Measurements from ENCODE around the gene SEPTIN11.

SEPTIN11 gene

GRCh38 chr4:76969495-76969894, 19.9 kb downstream of the SEPTIN11 start:
- TF ChIP-seq CTCF (IDR thresholded peaks at IDR 0.05; ENCODE audit: low read depth, low read length): no peak
- no peak for DNase-seq (ENCODE audit: extremely low read depth, low read depth)

DNA sequence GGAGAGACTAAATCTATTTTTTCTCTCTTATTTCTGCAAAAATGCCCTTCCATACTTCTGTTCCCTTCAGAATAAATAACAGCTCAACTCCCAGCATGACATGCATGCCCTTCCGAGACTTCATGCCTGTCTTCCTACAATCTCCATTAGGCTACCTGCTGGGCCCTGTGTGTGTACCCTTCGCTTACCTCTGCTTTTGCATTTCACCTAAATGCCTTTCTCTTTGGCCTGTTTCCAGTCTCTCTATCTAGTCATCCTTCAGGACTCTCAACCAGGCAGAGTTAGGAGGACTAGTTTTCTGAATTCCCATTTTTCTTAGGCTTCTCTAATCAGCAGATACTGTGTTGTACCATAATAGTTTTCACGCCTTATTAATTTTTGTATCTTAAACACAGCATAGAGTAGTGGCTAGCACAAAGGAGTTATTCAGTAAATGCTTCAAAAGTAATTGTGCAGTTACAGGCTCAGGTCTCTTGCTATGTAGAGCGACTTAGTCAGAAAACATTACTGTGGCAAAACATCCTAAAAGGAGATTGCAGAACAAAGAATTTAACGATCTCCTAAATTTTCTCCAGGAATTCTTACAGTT, 20.5 kb downstream of the SEPTIN11 start:
- TF ChIP-seq CTCF (IDR thresholded peaks at IDR 0.05; ENCODE audit: low read depth, low read length): no peak
- DNase-seq (ENCODE audit: extremely low read depth, low read depth): no peak

- TF ChIP-seq CTCF (IDR thresholded peaks at IDR 0.05; ENCODE audit: low read depth, low read length): no peak
- DNase-seq (ENCODE audit: extremely low read depth, low read depth): no peak
These were observed 22.8 kb downstream of the SEPTIN11 start for GRCh38 chr4:76972306-76972705.

- TF ChIP-seq CTCF (IDR thresholded peaks at IDR 0.05; ENCODE audit: low read depth, low read length): no peak
- no peak for DNase-seq (ENCODE audit: extremely low read depth, low read depth)
These were observed 24.6 kb downstream of the SEPTIN11 start for GRCh38 chr4:76974150-76974549.

DNA sequence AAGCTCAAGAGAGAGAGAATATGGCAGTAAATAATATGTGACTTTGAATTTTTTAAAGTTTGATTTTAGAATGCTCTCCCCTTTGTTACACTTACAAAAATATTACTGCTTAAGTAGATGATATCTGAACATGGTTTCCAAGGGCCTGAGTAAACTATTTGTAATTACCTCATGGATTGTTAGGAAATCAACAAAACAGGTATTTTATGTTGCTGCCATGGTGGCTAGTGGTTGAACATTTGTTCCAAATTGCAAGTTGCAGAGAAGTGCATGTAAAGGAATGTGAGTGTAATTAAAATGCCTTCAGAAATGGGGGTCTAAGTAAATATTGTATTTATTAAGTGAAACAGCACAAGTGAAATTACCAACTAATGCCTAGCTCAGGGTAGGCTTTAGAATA, 27.6 kb downstream of the SEPTIN11 start:
- TF ChIP-seq CTCF (IDR thresholded peaks at IDR 0.05; ENCODE audit: low read depth, low read length): no peak
- DNase-seq (ENCODE audit: extremely low read depth, low read depth): no peak

DNA sequence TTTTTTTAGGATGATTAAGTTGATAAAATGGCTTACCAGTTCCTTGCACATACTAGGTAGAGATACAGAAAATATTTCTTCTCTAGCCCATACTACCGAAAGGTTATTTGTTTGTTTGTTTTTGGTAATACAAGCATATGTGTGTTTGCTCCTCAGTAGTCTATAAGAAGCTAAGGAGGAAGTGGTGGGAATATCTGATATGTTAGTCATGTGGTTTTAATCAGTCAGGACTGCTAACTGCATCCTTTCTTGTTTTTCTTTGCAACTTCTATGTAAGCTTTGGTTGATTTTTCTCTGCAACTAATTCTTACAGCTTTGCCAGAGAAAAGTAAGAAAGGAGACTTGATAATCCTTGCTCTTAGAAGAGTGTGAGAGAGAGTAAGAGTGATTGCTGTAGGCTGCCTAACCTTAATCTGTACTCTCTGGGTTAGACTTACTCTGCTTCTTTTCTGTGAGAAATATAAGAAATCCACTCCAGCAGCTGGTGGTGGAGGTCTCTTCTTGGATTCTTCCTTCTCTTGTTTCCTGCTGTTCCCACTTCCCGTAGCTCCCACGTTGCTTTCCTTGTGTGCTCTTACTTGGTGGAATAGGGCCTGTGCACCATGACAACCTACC, 28.3 kb downstream of the SEPTIN11 start:
- DNase-seq (ENCODE audit: extremely low read depth, low read depth): no peak
- no peak for TF ChIP-seq CTCF (IDR thresholded peaks at IDR 0.05; ENCODE audit: low read depth, low read length)

DNA sequence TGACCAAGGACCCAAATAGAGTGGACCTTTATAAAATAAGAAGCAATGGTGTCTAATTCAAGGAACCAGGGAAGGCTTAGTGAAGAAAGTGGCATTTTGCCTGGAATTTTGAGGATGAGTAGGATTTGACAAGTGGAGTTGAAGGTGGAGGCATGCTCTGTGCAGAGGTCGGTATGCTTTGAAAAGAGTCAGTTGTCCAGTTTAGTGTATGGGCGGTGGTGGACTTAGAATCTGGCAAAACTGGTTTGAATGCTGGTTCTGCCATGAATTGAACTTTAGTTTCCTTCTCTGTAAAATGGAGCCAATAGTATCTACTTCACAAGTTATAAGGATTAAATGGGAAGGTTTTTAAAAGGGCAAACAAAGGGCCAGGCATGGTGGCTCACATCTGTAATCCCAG, 29.7 kb downstream of the SEPTIN11 start:
- TF ChIP-seq CTCF (IDR thresholded peaks at IDR 0.05; ENCODE audit: low read depth, low read length): no peak
- no peak for DNase-seq (ENCODE audit: extremely low read depth, low read depth)
